G401 (cell line): ENCODE data around the gene MAP10. TPM values are rescaled to one million over a fixed set of nuclear protein-coding genes. Genes with fewer than 3 reads are reported as not detected.

ENCODE experiments used
- DNase-seq: peaks from one replicate; pipeline ENCODE4 v3.0.0-alpha.2; 2015; ENCODE audit warnings: low spot score
- in situ Hi-C: cut with HindIII; loops from 2 replicates; pipeline ENCODE4 v1.10.0; 2016; ENCODE audit warnings: low sequenced_read_pairs, mixed read lengths
- total RNA-seq: library from RNA; depleted of rRNA; stranded (reverse); fragments of >200 nt; shearing (Covaris generic); gene quantifications from 2 replicates; pipeline ENCODE4 v1.2.3, GENCODE V29; 2014

The MAP10 gene
- total RNA-seq, 1 experiment from 2014 or later: not detected

DNA sequence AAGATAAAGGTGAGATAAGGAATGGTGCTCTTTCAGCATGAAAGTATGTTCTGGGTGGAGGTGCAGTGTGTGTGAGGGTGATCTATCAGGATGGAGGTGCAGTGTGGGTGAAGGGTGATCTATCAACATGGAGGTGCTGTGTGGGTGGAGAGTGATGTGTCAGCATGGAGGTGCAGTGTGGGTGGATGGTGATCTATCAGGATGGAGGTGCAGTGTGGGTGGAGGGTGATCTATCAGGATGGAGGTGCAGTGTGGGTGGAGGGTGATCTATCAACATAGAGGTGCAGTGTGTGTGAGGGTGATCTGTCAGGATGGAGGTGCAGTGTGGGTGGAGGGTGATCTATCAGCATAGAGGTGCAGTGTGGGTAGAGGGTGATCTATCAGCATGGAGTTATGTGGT lies 12.3 kb upstream of the MAP10 start:
- no peak for DNase-seq
- in situ Hi-C loops: no loop called here

DNA sequence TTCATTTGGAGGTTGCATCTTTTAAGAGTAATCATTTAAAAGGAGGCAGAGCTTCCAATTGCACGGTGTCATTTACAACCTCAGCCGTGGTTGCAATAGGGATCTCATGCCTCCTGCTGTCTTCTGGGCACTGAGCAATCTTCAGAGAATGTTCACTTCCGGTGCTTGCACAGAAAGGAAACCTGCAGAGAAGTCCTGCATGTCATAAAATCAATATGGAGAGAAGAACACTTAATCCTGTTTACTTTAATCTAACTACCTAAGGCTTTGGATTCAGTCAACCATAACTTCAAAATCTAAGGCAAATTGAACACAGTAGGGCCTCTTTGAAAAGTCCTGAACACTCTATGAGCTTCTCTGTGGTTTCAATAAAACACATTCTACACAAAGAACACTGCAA lies 11.3 kb upstream of the MAP10 start:
- in situ Hi-C loops: no loop called here
- DNase-seq: no peak

DNA sequence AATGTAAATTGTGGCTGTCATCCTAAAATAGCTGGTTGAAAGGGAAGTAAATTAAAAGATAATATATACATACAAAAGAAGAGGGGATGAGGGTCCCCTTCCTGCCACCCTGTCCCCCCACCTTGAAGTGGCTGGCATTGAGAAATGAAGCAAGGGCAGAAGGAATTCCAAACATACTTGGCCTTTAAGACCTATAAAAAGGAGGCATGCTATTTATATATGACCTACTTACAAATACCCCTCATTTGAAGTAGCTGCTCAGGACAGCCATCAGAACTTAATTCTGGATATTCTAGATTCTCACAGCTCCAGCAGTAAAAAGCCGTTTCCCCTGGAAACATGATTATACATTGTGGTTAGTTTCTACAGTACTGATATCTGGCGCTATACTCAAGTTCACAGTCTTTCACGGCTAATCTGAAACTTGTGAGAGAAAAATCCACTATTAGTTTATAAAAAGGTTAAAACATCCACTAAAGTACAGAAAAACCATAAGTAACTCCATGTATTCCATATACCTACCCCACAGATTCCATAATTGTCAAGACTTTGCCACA lies 9.6 kb upstream of the MAP10 start:
- in situ Hi-C loops: no loop called here
- no peak for DNase-seq

DNA sequence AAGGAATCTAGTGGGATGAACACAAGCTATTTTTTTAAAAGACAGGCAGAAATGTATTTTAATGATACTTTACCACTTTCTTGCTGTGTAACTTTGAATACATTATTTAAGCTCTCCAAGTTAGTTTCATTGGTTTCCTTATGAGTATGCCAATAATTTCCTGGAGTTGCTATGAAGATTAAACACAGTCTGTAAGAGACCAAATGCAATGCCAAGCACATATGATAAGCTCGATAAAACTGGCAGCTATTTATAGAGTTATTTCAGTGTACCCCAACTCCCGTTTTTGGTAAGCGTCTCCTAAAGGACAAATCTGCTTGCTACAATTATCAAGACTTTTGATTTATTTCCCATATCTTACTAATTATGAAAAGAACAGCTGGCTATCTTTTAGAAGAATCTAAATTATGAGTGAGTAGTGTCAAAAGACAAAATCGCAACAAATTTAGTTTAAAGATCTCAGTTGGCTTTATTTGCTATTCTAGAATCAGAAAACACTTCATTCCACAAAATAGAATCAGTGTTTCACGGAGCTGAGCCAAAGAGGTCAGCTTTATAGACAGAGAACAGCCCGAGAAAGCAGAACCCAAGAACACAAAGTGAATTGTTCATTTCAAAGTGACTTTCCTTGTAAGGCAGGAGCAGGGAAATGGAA lies 7.2 kb upstream of the MAP10 start:
- in situ Hi-C loops: no loop called here
- no peak for DNase-seq

DNA sequence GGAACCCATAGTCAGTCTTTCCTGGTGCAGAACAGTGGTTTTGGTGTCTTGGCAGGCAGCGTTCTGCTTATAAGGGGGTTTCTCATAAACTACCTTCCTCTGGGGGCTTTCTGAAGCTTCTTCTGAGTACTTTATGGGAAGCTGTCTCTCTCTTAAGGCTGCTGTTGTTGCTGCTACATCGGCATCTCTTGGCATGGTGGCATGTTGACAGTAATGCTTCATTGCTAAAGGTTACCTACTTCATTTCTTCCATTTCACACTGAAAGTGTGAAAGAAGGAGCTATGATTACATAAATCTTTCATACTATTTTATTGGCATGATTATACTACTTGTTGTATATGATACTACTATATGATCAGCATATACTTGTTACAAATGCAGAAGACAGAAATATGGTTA lies 6.3 kb upstream of the MAP10 start:
- no peak for DNase-seq
- in situ Hi-C loops: no loop called here

DNA sequence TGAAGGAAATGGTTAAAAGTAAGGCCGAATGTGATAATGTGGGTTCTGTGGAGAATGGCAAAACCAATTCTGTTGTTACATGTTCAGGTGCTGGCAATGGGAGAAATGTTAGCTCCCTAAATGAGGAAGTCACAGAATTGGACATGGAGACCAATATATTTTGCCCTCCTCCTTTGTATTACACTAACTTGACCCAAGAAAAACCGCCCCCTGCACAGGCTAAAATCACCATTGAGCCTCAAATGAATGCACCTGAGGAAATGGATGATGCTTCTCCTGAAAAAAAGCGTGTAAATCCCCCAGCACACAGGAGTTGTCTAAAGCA lies 932 bp downstream of the MAP10 start:
- DNase-seq: no peak
- in situ Hi-C loops: no loop called here

DNA sequence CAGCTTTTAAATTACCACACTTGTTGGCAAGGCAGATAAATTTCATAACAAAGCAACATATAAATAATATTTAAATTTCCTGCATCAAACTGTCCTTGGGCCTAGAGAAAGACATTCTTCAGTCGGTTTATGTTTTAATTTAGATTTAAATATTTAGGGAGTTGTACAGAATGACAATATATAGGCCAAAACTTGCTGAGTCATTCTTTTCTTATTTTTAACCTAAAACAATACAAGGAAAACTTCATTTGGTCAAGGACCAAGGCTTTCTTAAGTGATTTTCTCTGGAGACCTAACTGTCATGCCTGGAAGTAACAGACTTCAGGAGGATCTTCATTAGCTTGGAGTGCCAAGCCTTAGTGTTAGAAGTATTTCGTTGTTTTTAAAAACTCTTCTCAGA lies 5.6 kb downstream of the MAP10 start:
- no peak for DNase-seq
- in situ Hi-C loops: no loop called here

DNA sequence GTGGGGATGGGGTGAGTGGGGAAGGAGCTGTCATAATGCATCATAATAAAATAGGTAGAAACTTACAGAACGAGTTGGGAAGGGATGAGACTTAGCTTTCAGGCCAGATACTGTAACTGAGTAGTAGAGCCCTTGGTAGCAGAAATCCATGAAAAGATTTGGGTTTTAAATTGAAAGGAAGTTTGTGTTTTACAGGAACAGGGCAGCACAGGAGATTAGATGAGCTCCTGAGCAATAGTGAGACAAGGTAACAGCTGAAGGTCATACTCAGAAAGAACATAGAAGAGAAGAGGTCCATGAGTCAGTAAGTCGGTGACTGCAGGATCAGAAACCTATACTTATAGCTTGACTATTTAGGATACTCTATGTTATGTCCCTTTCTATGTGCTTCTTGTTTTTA lies 7.3 kb downstream of the MAP10 start:
- DNase-seq: no peak
- in situ Hi-C loops: no loop called here

DNA sequence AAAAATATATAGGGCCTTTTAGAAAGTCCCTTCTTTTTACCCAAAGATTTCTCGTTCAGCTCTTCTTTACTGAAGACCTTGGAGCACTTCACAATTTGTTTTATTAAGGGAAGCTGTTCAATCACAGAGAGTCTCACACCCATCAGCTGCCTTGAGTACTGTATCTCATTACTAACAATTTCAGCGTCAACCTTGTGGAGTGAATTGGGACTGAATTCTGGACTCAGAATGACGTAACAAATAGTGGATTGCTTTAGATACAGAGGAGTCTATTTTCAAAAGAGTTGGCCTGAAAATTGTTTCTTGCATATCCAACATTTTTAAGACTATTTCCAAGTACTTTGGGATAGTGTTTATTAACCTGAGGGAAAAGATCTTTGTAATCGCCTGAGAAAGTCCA lies 7.9 kb downstream of the MAP10 start:
- in situ Hi-C loops: no loop called here
- no peak for DNase-seq

DNA sequence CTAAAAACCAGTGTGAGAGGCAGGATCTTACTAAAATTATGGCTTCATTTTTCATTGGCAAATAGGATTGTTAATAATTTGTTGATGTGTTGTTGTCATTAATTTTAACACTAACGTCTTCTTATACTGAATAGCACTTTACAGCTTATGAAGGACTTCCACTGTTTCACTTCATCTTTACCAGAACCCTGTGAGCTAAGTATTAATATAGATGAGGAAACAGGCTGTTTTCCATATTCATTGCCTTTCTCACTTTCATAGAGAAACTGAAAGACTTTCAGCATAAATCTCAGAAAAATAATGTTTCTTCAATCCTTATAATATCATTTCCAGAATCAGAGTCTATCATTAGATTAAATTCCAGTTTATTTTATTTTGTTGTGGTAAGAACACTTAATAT lies 8.5 kb downstream of the MAP10 start:
- DNase-seq: no peak
- in situ Hi-C loops: no loop called here

DNA sequence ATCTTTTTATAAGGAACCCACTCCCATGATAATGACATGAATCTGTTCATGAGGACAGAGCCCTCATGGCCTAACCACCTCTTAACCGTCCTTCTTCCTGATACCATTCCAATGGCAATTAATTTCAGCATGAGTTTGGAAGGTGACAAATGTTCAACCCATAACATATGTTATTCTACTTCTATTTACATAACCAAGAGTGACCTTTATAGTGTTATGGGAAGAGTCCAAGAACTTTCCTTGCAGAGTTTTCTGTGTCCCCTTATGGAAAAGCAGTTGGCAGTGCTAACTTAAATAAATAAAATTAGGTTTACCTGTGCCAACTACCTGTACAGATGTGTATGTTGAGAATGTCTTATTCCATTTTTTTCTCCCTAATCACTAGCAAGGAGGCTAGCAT lies 11.1 kb downstream of the MAP10 start:
- DNase-seq: no peak
- in situ Hi-C loops: no loop called here

DNA sequence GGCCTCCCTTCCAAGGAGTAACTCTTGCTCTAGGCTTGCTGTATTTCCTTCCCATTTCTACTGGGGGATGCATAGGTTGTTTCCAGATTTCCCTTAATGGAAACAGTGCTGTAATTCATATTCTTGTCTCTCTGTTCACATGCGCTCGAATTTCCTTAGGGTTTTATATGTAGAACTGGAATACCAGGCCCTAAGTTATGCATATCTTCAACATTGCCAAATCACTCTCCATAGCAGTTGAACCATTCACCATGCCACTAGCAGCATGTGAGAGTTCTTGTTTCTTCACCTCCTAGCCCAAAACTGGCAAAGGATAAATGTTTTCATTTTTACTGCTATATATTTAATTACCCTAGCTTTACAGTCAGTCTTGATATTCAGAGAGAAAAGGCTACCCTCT lies 12.8 kb downstream of the MAP10 start:
- in situ Hi-C loops: no loop called here
- DNase-seq: no peak

DNA sequence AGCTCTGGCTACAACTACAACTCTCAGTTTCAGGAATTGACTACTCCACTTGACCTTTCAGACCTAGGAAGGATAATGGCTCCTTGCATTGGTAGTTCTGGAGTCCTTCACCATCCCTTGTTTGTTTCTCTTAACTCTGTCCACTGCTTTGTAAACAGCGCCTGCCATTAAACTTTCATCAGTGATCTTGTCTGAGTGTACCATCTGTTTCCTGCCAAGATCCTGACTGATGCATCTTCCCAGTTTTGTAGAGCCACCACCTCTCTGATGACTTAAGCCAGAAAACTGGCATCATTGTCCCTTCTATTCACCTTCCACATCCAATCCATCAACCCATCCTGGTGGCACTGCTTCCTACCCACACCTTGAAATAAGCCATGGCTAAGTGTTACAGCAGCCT lies 15.2 kb downstream of the MAP10 start:
- in situ Hi-C loops: no loop called here
- DNase-seq: no peak

DNA sequence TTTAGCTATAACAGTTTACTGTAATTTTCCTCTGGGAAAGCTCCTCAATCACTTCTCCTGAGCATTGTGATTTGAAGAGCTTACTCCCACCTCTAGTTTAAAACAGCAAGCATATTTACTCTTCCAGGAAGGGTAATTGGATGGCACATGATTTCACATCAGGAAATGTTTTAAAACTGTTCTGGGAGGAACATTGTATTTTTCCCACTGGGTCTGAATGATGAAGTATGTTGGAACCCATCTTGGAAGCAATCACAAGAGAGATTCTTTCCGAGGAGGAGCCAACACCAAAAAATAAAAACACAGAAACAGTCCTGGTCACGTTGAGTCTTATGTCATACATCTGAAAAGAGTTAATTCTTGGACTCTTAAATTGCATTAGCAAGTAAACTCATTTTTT lies 17.3 kb downstream of the MAP10 start:
- in situ Hi-C loops: no loop called here
- DNase-seq: no peak

DNA sequence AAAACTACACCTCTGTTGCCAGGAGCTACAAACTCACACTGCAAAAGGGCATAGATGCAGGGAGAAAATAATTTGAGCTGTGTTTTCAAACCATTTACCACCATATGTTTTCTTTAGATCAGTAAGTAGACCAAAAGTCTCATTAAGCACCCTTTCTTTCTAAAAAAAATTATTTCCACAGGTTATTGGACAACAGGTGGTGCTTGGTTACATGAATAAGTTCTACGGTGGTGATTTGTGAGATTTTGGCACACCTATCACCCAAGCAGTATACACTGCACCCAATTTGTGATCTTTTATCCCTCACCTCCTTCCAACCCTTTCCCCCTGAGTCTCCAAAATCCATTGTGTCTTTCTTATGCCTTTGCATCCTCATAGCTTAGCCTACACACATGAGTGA lies 21.1 kb downstream of the MAP10 start:
- in situ Hi-C loops: no loop called here
- no peak for DNase-seq

DNA sequence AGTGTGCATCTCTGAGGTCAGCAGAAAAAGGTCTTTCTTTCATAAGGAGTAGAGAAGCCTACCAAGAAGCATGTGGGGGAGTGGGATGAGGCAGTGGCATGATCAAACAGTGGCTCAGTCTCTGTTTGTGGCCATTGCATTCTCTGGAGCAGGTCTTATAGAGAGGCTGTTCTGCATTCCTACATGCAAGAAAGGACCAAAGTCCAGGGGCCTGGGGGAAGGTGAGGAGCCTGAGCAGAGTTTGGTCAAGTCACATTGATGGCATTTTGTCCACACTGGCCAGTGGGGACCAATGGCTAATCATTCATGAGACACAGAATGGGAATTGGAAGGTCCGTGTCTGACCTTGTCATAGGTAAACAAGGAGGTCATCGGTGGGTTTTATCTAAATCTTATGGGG lies 25.4 kb downstream of the MAP10 start:
- in situ Hi-C loops: no loop called here
- no peak for DNase-seq

DNA sequence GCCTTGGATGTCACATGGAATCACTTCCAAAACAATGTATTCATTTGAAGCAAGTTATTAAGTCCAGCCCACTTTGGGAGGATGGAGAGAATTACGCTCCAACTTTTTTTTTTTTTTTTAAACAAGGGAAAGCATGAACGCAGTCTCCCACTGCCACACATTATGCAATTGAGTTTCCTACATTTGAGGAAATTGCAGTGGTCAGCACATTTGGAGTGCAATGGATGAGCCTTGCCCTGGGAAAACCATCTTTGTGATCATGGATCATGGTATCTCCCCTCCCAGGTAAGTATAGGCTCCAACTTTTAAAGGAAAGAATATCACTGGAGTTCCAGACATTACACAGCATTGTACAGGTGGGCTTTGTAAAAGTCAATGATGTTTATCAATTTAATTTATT lies 26.7 kb downstream of the MAP10 start:
- in situ Hi-C loops: no loop called here
- no peak for DNase-seq

DNA sequence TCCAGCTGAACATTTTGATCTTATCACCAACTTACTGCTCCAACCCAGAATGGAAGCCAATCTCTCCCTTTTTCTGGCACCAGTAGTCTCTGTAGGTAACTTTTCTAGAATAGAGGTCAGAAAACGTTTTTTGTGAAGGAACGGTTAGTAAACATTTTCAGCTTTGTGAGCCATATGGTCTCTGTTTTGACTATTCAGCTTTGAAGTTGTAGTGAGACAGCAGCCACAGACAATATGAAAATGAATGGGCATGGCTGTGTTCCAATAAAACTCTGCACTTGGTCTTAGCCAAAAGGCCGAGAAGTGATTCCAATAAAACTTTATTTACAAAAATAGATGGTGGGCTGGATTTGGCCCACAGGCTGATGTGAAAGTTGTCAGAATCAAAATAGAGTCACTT lies 28.9 kb downstream of the MAP10 start:
- no peak for DNase-seq
- in situ Hi-C loops: no loop called here

DNA sequence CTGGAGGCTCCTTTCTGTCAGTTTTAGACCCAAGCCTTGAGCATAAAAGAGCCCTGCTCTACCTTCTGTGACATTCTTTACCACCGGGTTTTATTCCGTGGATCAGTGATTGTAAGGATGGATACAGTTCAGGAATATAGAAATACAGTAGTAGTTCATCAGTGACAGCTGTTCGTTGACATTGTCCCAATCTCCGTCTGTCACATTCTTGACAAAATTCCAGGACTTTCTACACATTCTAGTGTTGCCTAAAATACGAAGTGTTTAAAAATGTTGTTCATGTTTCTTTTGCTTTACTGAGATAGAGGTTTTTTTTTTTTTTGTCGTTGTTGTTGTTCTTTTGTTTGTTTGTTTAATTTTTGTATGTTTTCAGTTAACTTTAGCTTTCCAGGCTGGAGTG lies 29.9 kb downstream of the MAP10 start:
- in situ Hi-C loops: no loop called here
- no peak for DNase-seq

DNA sequence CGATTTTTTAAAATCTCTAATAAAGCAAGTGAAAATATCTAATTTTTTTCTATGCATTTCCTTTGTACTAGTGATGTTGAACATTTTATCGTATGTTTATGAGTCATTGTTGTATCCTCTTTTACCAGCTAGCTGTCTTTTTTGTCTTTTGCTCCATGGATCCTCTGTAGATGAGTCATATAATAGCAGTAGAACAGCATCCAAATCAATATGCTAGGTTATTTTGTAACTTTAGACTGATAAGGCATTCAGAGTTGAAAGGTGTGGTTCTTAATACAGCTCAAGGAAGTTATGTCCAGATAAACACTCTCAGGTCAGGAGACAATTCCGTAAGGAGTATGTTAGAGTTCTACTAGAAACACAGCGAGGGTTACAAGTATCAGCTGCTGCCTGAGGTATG lies 31.9 kb downstream of the MAP10 start:
- DNase-seq: no peak
- in situ Hi-C loops: no loop called here

DNA sequence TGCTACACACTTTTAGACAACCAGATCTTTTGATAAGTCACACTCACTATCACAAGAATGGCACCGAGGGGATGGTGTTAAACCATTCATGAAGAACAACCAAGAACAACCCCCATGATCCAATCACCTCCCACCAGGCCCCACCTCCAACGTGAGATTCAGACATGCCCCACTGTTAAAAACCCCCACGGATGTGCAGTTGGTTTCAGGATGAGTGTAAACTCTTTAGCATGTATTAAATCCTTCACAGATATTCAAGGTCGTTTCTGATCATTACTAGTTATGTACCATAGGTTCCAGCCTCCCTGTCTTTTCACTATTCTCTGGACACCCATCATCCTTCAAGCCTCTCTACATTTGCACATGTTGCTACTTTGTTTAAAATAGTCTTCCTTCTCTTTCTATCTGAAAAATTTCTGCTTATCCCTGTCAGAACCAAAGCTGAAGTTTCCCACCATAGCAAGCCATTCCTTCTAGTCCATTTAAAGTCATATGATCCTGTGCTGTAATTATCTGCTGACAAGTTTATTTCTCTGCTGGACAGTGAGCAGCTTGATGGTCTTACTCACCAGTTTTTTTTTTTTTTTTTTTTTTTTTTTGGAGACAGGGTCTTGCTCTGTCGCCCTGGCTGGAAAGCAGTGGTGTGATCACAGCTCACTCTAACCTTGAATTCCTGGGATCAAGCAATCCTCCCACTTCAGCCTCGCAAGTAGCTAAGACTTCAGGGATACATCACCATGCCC lies 36.8 kb downstream of the MAP10 start:
- in situ Hi-C loops: no loop called here
- no peak for DNase-seq
